ENCODE measurements around the gene PNKD.

PNKD gene

DNA sequence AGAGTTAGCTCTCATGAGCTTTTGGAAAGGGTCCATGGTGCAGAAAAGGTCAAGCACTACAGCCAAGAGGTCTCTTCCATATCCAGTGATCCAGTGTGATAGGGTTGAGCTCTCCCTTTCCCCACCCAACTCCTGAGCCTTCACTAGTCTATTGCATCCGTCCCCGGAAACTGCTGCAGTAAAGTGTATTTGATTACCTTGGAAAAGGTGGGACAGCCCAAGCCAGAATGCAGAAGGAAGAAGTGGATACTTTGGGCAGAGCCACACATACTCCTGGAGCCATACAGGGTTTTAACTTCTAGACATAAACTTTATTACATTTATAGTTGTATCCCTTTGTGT lies 3.6 kb downstream of the PNKD start:
- DNase-seq, result no peak

DNA sequence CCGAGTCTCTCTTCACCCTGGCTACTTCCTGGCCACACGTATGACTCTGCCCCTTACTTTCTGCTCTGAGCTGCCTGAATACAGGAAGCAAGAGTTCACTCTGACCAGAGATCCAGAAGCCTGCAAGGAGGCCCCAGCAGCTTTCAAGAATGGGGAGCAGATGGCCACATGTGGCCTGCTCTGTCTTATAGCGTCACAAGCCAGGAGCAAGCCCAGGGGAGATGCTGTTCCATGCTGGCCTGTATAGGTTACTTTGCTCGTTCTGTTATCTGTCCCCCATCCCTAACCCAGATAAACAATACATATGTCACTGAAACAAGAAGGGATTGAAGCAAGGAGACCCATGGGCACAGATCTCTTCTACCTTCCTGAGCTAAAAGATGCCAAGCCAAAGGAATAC lies 4.3 kb downstream of the PNKD start:
- no peak for DNase-seq

DNA sequence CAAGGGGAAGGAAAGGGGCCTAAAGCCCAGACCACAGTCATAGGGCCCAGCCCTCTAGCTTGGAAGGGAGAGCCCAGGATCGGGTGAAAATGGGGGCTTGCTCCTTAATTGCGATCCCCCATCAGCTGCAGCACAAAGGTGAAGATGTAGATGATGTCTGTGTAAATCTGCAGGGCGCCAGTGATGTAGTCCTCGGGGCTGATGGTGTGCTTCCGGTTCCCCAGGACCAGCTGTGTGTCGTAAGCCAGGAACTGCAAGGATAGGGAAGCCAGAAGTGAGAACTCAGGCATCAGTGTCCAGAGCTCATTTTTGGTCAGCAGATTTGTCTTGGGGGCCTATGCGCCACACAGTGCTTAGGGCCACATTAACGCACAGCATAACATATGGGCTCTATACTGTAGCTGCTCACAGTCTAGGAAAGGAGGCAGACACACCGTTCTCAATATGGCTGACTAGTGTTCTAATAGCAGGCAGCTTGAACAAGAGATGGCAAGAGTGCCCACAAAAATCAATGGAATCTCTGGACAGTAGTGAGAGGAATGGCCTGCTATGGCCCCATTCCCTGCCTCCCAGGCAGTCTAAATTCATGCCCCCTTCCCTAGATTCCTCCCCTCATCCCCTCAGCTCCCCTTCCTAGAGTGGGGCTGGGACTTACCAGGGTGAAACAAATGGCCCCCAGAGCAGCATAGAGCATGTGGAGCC lies 5.2 kb downstream of the PNKD start:
- no peak for DNase-seq

DNA sequence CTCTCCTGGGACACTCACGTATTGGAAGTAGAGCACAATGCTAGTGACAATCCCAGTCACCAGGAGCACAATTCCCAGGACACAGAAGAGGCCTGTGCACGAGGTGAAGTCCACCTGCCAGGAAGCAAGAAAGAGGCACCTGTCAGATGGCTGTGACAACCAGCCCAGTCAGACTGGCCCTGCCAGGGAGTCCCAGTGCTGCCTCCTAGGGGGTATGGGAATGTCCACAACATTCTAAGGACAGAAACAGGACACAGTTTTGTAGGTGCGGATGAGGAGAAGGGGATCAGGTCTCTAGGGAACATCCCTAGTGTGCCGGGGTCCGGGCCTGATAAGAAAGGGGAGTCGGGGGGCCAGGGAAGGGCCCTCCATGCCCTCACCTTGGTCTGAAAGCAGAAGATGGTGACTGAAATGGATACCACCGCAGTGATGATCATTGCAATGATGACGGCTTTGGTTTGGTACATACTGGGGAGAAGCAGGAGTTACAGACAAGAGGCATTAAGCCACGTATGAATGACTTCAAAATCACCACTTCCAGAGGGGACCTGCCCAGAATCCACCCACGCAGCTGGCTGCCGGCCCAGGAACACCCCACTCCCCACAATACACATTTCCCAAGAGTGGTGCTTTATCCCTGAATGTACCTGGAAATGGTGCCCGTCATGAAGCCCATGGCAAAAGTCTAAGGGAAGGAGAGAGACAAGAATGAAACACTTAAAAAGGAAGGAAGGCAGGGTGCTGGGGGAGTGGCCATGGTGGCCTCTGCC lies 6.9 kb downstream of the PNKD start:
- no peak for DNase-seq

DNA sequence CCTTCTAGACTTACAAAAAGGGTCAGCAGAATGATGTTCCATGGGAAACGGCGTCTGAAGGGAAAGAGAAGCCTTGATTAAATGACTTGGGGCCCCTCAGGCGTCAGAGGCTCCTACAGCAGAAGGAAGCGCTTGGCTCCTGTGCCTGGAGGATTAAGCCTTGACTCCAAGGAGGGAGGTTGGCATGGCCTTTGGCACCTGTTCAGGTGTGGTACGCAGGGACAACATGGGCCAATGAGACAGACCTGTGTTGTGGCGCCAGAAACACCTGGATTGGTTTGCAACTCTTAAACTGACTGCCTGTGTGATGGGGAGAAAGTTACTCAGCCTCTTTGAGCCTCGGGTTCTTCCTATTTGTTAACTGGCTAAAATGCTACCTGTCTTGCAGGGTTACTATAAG lies 7.6 kb downstream of the PNKD start:
- no peak for DNase-seq

DNA sequence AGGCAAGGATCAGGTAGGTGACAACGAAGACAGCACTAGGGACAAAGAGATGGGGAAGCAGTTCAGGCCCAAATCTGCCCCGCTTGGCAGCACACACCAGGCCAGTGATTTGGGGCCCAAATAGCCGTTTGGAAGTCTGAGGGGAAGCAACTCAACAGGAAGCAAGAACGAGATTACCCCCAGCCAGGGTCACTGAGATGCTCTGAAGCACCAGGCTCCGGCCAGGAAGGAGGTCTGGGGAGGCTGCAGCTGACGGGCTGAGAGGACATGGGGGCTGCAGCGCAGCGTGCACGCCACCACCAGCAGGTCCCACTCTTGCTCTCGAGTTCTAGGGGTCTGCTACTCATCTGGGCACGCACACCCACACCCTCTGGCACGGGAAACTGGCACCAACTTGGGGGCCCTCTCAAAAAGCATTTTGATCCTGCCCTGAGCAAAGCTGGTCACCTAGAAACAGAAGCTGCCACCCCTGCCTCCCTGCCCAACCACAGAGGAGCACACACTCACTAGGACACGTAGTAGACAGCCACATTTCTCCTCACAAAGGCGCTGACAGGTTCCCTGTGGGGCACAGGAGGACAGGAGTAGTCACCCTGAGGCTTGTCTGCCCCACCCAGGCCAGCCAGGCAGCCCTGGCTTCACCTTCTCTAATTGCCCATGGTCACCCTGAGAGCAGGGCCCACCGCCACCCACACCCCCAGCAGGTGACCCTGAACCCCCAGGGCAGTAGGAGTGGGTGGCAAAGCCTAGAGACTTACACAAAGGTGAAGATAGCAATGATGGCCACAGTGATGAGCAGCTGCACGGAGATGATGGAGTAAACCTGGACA lies 8.4 kb downstream of the PNKD start:
- DNase-seq, result no peak

DNA sequence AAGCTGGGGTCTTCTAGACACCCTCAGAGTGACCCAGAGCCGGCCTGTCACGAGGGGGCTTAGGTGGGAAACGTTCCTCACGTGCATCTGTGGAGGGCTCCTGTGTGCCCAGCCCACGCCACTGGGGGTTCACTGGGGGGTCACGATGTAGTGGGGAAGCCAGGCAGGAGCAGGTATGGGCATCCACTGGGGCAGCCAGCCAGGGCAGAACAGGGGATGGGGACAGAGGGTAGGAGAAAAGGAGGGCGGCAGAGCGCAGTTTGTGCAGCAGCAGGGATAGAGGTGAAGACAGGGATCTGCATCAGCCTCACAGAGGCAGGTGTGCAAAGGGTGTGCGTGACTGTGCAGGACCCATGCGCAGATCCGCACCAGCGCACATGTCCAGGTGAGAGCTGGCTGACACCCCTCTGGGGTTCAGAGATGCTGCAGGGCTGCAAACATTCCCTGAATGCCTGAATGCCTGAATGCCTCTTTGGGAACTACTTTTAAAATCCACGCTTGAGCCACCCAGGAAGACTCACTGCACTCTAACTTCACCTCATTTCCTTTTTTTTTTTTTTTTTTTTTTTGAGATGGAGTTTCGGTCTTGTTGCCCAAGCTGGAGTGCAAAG lies 10.0 kb downstream of the PNKD start:
- no peak for DNase-seq

DNA sequence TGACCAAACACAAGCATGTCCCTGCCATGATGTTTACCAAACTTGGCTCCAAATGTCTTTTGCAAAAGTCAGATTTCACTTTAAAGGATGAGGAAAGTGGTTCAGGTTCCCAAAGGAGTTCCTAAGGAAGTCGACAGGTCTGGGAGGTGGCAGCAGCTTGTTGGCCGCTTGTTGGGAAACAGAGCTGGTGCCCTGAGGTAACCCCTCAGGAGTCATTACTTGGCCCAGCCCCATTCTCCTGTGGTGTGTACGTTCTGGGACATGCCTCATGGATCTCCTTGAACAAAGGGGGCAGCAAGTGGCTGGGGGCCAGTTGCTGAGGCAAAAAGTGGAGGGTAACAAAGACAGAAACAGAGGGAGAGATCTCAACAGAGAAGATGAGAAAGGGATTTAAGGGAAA lies 11.1 kb downstream of the PNKD start:
- DNase-seq, result no peak

DNA sequence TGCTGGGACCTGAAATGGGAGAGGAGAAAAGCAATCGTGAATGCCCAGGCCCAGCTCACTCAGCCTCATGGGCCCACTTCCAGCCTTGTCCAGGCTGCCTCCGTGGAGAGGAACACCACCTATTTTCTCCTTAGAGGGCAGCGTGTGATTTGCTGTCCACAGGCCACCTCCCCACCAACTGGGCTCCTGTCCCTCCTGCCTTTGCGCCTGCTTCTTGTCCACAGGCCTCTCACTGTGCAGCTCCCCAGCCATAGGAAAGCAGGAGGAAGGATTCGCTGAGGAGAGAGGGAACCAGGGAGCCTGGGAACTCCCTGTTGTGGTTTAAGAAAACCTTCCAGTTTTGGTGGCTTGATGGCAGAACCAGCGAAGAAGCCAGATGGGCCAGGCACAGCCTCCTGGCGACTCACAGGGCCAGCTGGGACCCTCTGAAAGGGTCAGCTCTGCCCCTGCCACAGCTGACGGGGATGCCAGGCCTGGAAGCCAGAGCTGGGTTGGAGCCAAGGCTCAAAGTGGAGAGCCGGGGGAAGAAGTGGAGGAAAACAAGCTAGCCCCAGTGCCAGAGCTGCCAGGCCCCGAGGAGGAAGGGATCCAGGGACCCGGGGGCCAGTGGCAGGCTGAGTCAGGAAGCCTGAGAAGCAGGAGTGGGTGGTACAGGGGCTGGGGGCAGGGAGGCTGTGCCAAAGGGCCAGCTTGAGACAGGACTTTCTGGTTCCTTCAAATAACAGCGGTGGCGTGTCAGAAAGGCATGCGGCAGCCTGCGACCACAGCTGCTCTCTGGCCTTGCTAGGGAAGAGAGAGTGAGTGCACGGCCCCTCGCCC lies 12.1 kb downstream of the PNKD start:
- no peak for DNase-seq

DNA sequence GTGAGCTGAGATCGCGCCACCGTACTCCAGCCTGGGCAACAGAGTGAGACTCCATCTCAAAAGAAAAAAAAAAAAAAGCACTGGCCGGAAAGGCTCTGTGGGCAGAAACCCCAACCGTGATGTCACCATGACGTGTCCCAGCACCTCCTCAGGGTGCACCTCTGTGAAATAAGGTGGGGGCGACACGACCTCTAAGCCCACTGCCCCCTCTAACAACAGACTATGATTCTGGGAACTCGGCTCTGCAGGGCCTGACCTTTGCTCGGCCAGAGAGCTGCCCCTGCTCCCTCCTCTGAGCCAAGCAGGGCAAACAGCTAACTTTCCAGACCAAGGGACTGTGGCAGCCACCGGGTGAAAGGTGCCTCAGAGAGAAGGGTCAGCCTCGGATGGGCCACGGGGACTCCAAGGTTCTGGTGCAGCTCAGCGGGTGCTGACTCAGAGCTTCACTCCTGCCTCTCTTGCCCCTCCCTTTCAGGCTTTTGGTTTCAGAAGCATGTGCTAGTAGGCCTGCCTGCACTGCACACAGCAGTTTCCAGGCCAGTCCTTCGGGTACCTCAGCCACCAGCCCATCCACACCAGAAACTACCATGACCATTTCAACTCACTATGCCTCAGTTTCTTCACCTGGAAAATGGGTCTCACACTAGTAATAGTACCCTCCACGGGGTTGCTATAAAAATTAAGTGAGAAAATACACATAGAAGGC lies 13.9 kb downstream of the PNKD start:
- peak; percentile 88 for DNase-seq

DNA sequence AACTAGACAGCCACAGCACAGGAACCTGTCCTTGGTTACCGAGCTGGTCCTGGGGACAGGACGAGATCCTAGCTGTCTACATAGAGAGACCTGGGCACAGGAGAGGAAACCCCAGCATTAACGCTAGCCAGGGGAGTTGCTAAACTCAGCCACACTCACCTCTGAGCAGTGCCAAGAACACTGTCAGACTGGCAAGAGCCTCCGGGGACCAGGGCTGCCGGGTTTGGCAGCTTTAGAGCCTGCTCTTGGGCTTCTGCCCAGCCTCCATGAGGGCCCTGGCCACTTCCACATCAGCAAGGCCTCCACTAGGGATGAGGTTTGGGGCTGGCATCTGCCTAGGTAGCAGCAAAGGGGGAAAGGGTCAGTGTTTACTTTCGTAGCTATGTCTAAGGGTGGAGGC lies 15.3 kb downstream of the PNKD start:
- DNase-seq, result no peak

DNA sequence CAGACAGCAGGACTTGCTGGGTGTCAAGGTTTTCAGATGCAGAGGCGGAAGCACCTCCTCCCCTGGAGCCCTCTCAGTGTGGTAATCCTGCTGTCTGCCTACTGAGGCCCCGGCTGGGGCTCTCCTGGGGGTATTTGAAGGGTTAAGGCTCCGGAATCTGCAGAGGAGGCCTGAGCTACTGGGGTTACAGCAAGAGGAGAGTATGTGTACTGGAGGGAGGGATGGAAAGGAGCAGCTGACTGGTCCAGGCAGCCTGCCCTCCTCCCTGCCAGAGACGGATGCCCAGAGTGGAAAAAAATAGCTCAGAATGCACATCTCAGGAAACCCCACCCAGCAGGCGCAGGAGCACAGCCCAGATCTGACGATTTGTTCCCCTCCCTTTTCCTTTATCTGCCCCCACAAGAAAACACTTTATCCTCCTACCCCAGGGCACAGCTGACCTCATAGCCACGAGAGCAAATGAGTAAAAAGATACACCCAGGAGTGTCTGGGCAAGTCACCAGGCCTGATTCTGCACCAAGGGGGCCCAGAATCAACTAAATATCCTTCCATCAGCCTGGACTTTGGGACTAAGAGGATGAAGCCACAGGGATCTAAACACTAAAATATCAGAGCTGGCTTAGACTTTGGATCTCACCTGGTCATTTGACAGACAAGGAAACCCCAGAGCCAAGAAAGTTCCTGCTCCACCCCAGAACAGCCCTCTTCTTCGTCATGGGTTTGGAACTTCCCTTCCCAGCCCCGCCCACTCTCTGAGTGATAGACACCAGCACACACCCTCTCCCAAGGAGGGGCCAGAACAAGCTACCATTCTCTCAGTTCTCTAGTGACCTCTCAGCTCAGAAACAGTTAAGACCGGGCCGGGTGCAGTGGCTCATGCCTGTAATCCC lies 16.5 kb downstream of the PNKD start:
- DNase-seq, result peak; percentile 92

DNA sequence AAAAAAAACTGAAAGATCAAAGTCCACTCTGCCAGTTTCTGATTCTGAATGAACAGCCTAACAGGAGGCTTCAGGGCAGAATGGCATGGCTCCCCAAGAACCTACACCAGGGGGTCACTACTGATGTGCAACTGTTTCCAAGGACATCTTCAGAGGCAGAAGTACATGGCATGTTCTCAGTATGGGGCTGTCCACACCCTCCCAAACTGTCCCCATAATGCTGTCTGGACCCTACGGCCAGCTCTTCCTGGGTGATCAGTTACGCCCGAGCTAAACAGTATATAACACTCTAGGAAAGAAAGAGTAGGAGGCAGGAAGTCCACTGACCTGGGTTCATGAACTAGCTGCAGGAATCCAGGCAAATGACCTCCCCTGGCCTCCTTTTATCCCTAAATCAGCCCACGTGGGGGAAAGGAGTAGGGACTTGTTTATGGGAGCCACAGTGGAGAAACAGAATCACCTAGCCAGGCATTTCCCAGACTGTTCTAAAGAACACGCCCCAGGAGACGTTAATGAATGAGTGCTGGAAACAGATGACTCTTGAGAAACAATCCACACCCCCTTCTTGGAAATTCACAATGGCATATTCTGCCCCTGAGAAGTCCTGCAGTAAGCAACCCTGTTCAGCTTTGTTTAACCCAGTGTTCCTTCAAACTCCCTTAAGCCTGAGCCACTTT lies 19.5 kb downstream of the PNKD start:
- DNase-seq, result no peak

DNA sequence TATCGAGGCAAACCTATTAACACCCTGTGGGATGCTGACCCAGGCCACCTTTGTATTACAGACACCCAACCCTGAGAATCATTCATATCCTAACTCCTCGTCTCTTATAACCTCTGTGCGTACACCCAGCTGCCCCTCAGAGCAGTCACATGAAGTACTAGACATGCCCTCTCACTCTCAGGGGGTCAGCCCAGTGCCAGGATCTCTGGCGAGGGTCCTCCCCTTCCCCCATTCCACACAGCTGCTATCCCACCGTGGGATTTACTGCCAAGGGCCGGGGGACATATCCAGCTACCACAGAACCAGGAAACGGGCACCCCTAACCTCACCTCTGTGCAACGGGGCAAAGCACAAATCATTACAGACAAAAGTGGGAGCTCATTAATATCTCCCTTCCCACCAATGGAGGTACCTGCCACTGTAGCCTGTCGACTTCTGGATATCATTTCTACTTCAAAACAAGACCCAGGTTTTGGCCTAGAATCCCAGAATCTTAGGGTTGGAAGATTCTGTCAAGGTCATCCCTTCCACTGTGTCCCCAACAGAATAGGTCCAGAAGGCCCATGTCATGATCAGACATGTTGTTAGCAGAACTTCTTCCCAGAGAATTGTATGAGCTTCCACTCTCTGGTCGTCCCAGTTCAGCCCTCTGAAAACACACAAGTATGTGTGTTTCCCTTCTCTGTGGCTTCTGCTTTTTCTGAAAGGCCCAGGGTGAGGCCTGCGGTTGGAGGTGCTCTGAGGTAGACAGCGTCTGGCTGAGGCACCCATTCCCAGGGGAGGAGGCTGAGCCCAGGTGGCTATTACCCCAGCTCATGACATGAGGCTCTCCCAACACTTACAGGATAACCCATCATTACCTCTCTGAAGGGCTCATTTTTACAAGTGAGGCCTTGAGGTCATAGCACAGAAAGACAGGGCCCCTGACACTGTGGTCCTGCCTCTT lies 20.3 kb downstream of the PNKD start:
- DNase-seq, result peak; percentile 80

DNA sequence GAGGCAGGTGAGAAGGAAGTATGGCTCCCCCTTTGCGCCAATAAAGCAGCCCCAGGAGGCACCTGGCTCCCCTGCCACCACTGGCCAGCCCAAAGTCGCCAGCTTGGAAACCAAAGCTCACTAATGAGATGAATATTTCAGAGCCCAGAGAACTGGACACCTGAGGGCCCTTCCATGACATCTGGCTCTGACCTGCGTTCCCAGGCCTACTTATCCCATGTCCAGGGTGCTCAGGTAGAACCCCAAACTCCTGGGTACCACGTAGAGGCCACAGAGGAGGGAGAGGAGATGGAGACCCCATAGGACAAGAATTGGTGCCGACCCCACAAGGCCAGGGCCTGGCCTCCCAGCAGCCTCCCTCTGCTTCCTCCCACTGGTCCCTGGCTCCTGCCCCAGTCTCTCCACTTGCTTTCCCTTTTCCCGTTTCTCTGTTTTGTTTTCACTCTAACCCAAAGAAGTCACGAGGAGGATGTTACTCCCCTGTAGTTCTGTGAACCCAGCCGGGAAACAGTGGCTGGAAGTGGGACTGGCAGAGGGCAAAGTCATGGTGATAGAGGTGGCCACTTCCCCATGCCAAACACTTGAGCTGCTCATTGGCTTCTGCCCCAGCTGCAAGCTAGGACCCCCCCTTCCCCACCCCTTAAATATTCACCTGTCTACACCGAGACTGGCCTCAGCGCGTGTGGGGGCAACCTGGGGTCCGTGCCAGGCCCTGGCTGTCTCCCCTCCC lies 21.2 kb downstream of the PNKD start:
- peak; percentile 67 for DNase-seq

DNA sequence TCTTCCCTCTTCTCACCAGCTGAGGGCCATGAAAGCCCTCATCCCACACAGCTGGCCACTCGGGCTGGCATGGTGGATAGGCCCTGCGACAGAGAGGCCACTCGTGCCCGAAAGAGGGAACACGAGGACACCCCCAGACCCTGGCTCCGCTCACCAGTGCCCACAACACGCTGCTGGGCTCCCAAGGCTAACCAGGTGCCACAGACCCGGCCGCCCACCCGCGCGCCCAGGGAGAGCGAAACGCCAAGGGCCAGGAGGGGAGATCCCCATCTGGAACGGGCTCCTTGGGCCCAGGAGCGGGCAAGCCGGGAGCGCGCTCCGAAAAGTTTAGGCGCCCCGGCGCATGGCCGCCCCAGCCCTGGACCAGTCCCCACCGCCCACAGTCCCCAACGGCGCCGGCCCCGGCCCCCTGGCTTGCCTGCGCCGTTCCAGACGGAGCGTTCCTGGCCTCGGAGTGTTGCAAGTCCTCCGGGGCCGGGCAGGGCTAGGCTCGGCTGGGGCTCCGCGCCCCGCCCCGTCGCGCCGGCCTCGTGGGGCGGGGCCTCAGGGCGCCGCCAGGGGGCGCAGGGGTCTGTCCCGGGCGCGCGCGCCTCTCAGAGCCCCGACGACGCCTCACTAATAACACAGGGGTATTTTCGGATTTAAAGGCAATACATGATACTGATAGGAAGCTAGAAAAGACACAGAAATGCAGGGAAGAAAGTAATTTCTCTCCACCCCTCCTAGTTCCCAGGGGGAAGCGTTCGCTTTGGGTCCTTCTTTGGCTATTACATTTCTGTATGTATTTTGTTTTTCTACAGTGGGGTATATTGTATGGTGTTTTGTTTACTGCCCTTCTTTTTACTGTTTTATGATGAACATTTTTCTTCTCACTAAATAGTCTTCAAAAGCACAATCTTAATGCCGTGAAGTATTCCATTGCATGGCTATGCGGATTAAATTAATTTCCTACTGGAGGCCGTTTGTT lies 22.0 kb downstream of the PNKD start, which contains the start of gene TMBIM1:
Gene TMBIM1 (minus strand): TSS at position 456 of the 967 bp plus-strand sequence. CDS start 10,362 bp downstream, outside the sequence.
- DNase-seq, result peak; percentile 93

Measured in activated effector memory CD4-positive, alpha-beta T cell treated with anti-CD3 and anti-CD28 coated beads, Interleukin-2, amount 50 U/mL, for 16 hours (primary cell).